ENCODE measurements around the gene MRPL1. TPM values are rescaled to one million over a fixed set of nuclear protein-coding genes. Genes with fewer than 3 reads are reported as not detected.
A peak's percentile ranks its signal among the peaks of the same experiment; 100 is the strongest.

The MRPL1 gene
- total and polyA plus RNA-seq, 2 of the 13 experiments (the other 11 are each of a cell fraction or from before 2014, with no cell fraction given) = 23.3 to 61.5 TPM

GRCh38 chr4:77818602-77819403 is 43.8 kb upstream of the MRPL1 start, which contains the start of gene CNOT6L (continued):
- TF ChIP-seq ATF6 (CRISPR knock-in tag; conservative IDR thresholded peaks at IDR 0.05) = 0 out of 2 replicates have a peak, but pooled peaks have one; percentile 56
- TF ChIP-seq ZNF142 (CRISPR knock-in tag; IDR thresholded peaks at IDR 0.05) = peak; percentile 30; the same call in 1 of the 2 replicates
- no peak for TF ChIP-seq ZNF333 (CRISPR knock-in tag; IDR thresholded peaks at IDR 0.05; ENCODE audit: borderline replicate concordance)
- peak; percentile 56 for TF ChIP-seq YY1 (IDR thresholded peaks at IDR 0.05; ENCODE audit: insufficient read depth, insufficient replicate concordance, low read depth, low read length)
- TF ChIP-seq BCL6 (CRISPR knock-in tag; IDR thresholded peaks at IDR 0.05) = 0 out of 2 replicates have a peak, but pooled peaks have one; percentile 7
- no peak for TF ChIP-seq ZFP41 (CRISPR knock-in tag; IDR thresholded peaks at IDR 0.05; ENCODE audit: borderline replicate concordance)
- TF ChIP-seq SKI (IDR thresholded peaks at IDR 0.05; ENCODE audit: partially characterized antibody) = peak; percentile 54
- TF ChIP-seq ZFAT (CRISPR knock-in tag; conservative IDR thresholded peaks at IDR 0.05) = no peak
- no peak for TF ChIP-seq CSRNP1 (CRISPR knock-in tag; IDR thresholded peaks at IDR 0.05)
- TF ChIP-seq HIVEP1 (CRISPR knock-in tag; IDR thresholded peaks at IDR 0.05) = no peak
- no peak for TF ChIP-seq TEAD3 (CRISPR knock-in tag; optimal IDR thresholded peaks at IDR 0.05; ENCODE audit: borderline replicate concordance)
- TF ChIP-seq RNF2 (conservative IDR thresholded peaks at IDR 0.05; ENCODE audit: low read depth) = 0 out of 2 replicates have a peak, but pooled peaks have one; percentile 22
- no peak for TF ChIP-seq MAFF (IDR thresholded peaks at IDR 0.05; ENCODE audit: low read depth, low read length)
- TF ChIP-seq ZFY (CRISPR knock-in tag; IDR thresholded peaks at IDR 0.05) = peak; percentile 93
- TF ChIP-seq SOX6 (IDR thresholded peaks at IDR 0.05) = no peak
- no peak for TF ChIP-seq SOX6 (CRISPR knock-in tag; IDR thresholded peaks at IDR 0.05)
- TF ChIP-seq TAF1 (CRISPR knock-in tag; IDR thresholded peaks at IDR 0.05) = no peak
- TF ChIP-seq TMF1 (CRISPR knock-in tag; IDR thresholded peaks at IDR 0.05; ENCODE audit: low read depth) = peak; percentile 69
- no peak for TF ChIP-seq SMYD3 (CRISPR knock-in tag; IDR thresholded peaks at IDR 0.05)
